ENCODE results near the gene ABCC5.

- TF ChIP-seq CTCF (IDR thresholded peaks at IDR 0.05) (no peak), POLR2A (IDR thresholded peaks at IDR 0.05) (no peak), POLR2AphosphoS5 (IDR thresholded peaks at IDR 0.05) (no peak), EP300 (IDR thresholded peaks at IDR 0.05) (no peak)
Measured at GRCh38 chr3:183911763-183912506, 105.7 kb downstream of the ABCC5 start.
